GM21390 (cell line): ENCODE measurements around the gene ZNF784.
"Not testable (repeated sequence)": the region's sequence is repeated elsewhere in the genome, so short reads cannot be mapped to it uniquely, and the experiment has no call there.

Source experiments
- ATAC-seq: cut with Tn5 transposase; IDR thresholded peaks from one replicate; pipeline ENCODE4 v1.9.1; 2021; ENCODE audit not compliant: unreplicated experiment

ZNF784 gene

DNA sequence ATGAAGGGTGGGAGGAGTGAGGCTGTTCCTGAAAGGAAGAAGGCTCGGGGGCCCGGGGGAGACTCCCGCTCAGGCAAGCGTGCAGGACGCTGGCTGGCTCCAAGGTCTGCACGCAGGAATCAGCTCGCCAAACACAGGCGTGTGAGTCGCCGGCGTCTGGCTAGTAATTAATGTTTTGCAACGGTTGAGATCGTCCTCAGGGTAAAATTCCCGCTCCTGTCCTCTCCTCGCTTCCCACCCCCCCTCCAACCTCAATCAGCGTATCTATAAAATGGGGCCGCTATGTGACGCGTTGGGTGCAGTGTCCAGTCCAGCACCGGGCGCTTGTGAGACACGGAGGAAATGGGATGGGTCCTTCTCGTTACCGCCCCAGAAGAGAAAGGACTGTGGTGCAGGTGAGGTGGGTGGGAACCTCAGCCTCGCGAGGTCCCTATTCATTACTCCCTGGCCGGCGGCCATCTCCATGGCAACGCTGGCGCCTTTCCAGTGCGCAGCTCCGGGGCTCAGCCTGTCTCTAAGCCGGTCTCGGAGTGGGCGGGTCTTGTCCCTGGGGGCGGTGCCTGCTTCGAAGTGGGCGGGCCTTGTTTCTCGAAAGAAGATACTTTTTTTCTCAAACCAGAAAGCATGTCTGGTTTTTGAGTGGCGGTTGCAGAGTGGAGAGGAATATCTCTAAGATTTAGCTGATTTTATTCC is 37.2 kb downstream of the ZNF784 start:
- peak; percentile 69 for ATAC-seq

DNA sequence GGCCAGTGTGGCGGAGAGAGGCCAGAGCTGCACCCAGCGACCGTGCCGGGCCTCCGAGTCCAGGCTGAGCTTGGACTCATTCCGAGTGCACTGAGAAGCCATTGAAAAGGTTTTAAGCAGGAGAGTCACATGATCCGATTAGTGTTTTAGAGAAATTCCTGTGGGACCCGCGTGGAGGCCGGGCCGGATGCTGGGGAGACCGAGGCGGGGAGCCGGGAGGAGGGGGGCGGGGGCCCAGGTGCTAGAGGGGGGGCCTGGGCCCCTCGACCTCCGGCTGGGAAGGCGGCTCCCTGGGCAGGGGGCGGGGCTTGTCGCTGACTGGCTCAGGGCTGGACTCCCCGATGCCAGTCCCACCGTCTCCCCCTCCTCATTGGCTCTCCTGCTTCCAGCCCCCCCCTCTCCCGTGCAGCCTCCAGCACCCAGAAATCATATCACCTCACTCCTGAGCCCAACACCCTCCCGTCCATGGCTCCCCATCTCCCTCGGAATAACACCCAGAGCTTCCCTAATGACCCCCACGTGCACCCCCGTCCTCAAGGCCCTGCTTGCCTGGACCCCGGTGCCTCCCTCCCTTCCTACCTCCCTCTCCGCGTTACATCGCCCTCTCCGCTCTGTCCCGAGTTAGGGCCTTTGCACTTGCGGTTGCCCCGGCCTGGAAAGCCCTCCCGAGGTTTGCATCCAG is 38.6 kb downstream of the ZNF784 start:
- no peak for ATAC-seq

DNA sequence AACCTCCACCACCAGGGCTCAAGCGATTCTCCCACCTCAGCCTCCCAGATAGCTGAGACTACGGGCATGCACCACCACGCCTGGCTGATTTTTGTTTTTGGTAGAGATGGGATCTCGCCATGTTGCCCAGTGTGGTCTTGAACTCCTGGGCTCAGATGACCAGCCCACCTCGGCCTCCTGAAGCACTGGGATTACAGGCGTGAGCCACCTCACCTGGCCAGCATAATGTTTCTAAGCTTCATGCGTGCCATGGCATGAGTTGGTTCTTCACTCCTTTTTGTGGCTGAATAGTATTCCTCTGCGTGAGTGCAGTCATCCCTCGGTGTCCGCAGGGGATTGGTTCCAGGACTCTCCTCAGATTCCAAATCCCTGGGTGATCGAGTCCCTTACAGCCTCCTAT is 39.5 kb downstream of the ZNF784 start:
- no peak for ATAC-seq

DNA sequence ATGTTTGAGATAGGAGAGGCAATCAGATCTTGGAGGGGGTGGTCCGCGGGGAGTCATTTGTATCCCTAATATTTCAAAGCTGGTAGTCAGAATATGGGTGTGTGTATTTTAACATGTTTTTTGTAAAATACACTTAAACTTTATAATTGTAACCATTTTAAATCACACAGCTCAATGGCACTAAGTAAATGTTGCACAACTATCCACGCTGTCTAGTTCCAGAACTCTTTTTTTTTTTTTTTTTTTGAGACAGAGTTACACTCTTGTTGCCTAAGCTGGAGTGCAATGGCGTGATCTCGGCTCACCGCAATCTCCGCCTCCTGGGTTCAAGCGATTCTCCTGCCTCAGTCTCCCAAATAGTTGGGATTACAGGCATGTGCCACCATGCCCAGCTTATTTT is 40.5 kb downstream of the ZNF784 start:
- ATAC-seq: not testable (repeated sequence)

GRCh38 chr19:55582284-55582683 is 42.1 kb downstream of the ZNF784 start:
- not testable (repeated sequence) for ATAC-seq

- ATAC-seq: no peak
These were observed 42.5 kb downstream of the ZNF784 start for GRCh38 chr19:55581823-55582223.

DNA sequence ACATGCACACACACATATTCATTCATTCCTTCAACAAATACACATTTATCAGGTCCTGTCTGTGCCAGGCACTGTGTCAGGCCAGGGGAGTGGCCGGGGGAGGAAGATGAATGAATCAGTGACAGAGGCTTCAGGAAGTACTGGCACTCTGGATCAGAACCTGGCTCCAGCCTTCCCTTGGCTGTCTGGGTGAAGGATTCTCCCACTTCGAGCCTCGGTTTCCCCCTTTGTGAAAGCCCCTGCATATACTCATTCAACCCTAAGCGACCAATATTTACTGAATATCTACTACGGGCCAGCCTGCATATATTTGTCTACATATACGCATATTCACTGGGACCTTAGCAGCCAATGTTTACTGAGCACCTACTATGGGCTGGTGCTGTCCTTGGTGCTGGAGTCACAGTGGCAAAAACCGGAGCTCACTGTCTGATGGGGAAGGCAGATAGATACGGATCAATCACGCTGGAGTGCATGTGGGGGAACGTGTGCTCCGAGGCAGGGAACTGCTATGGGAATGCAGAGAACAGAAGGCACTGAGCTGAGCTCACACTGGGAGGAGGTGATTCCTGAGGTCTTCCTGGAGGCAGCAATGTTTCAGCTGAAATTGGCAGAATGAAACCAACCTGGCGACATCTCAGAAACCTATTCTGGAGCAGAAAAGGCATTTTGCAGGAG is 43.1 kb downstream of the ZNF784 start:
- ATAC-seq: no peak

DNA sequence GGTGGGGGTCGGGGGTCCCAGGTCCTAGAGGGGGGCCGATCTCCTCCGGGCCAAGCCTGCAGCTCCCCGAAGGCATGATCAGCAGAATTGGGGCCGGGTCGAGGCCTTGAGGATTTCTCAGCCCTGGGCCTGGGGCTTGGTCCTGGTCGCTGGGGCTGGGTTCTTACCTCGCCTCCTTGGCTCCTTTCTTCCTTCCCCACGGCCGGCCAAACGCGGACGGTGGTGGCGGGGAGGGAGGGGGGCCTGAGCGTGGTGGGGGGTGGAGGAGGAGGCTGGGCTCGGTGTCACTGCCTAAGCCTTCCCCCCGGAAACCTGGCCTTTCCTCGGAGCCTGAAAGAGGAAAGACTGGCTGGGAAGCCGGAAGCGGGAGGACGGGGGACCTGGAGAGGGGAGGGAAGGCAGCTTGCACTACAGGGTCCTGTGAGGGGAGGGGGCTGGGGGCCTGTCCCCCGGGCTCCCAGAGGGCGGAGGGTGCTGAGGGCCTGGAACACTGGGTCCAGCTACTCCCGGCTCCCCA is 43.7 kb downstream of the ZNF784 start, which contains the start of gene ZNF579:
Gene ZNF579, minus strand, starts transcription at position 221 of the 517 bp plus-strand sequence. CDS start 1,209 bp downstream, outside the sequence.
- no peak for ATAC-seq

- ATAC-seq: no peak
These were observed 44.4 kb downstream of the ZNF784 start for GRCh38 chr19:55579766-55580621.

- no peak for ATAC-seq
These were observed 45.3 kb downstream of the ZNF784 start for GRCh38 chr19:55578761-55579747.

GRCh38 chr19:55578031-55578760 is 46.2 kb downstream of the ZNF784 start:
- ATAC-seq: no peak

GRCh38 chr19:55576746-55577145 is 47.6 kb downstream of the ZNF784 start:
- ATAC-seq: no peak

GRCh38 chr19:55573929-55574328 is 50.4 kb downstream of the ZNF784 start:
- ATAC-seq: not testable (repeated sequence)
